ENCODE results near the gene PTN. TPM values are rescaled to one million over a fixed set of nuclear protein-coding genes. Genes with fewer than 3 reads are reported as not detected.

Gene PTN
- polyA plus RNA-seq, 1 experiment = 168 TPM

- TF ChIP-seq CTCF (IDR thresholded peaks at IDR 0.05; ENCODE audit: low read depth, low read length) = no peak
- Histone ChIP-seq H3K27ac (ENCODE audit: low read depth, low read length) (no peak overlapping the region), H3K9me3 (ENCODE audit: control insufficient read depth, insufficient read depth, low read length) (no peaks in the 10 kb centered on the region), H3K4me3 (ENCODE audit: low read depth, low read length) (no peak overlapping the region), H3K27me3 (ENCODE audit: control insufficient read depth, insufficient read depth, low read length) (no peaks in the 10 kb centered on the region)
- no peak for DNase-seq (ENCODE audit: low read depth, low spot score)
- POLR2A ChIA-PET = no interaction called here
- CTCF ChIA-PET = interaction anchor here (1.0 to 1.5 kb wide), 2 partner anchors 14 to 290 kb away, joined by 4 read pairs; no protein-coding TSS in a partner anchor
Measured at GRCh38 chr7:137302081-137302480, 41.5 kb downstream of the PTN start.

DNA sequence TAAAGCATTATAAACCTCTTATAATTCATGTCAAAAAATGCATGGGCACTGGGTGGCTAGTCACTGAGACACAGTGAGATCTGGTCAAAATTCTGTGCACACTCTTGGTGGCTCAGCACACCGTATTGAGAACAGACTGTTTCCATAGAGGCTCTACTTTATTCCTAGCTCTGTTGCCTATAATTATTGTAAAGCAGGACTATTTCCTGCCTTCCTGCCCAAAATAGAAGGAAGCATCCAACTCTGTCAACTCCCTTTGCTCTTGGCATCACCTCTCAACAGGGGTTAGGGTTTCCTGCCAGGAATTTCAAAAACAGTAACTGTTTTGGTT lies 45.1 kb downstream of the PTN start:
- no peak overlapping the region for H3K4me3 ChIP-seq (ENCODE audit: low read depth, low read length)
- no peaks in the 10 kb centered on the region for H3K9me3 ChIP-seq (ENCODE audit: control insufficient read depth, insufficient read depth, low read length)
- H3K27ac ChIP-seq (ENCODE audit: low read depth, low read length) = no peak overlapping the region
- no peak for DNase-seq (ENCODE audit: low read depth, low spot score)
- no peaks in the 10 kb centered on the region for H3K27me3 ChIP-seq (ENCODE audit: control insufficient read depth, insufficient read depth, low read length)
- ChIA-PET POLR2A (no interaction called here), CTCF (interaction anchor here (3.1 kb wide), 1 partner anchor 11 kb away, joined by 10 read pairs; no protein-coding TSS in a partner anchor)
- no peak for TF ChIP-seq CTCF (IDR thresholded peaks at IDR 0.05; ENCODE audit: low read depth, low read length)

GRCh38 chr7:137297551-137298463 lies 45.7 kb downstream of the PTN start:
- POLR2A ChIA-PET = no interaction called here

GRCh38 chr7:137296576-137296975 lies 47.0 kb downstream of the PTN start:
- ChIA-PET CTCF (interaction anchor here (1.9 to 3.1 kb wide), 2 partner anchors 8 to 9 kb away, joined by 4 to 10 read pairs; no protein-coding TSS in a partner anchor), POLR2A (no interaction called here)
- no peak for TF ChIP-seq CTCF (IDR thresholded peaks at IDR 0.05; ENCODE audit: low read depth, low read length)
- Histone ChIP-seq H3K4me3 (ENCODE audit: low read depth, low read length) (no peak overlapping the region), H3K27me3 (ENCODE audit: control insufficient read depth, insufficient read depth, low read length) (no peaks in the 10 kb centered on the region), H3K27ac (ENCODE audit: low read depth, low read length) (no peak overlapping the region), H3K9me3 (ENCODE audit: control insufficient read depth, insufficient read depth, low read length) (no peaks in the 10 kb centered on the region)
- no peak for DNase-seq (ENCODE audit: low read depth, low spot score)

More at GRCh38 chr7:137297551-137298463, 45.7 kb downstream of the PTN start:
- no peak for DNase-seq (ENCODE audit: low read depth, low spot score)
- no peak for TF ChIP-seq CTCF (IDR thresholded peaks at IDR 0.05; ENCODE audit: low read depth, low read length)
- no peak overlapping the region for H3K4me3 ChIP-seq (ENCODE audit: low read depth, low read length)
- H3K9me3 ChIP-seq (ENCODE audit: control insufficient read depth, insufficient read depth, low read length) = no peaks in the 10 kb centered on the region
- H3K27me3 ChIP-seq (ENCODE audit: control insufficient read depth, insufficient read depth, low read length) = no peaks in the 10 kb centered on the region
- no peak overlapping the region for H3K27ac ChIP-seq (ENCODE audit: low read depth, low read length)
- CTCF ChIA-PET = interaction anchor here (1.9 to 3.1 kb wide), 2 partner anchors 7 to 10 kb away, joined by 4 to 10 read pairs; no protein-coding TSS in a partner anchor

- H3K4me3 ChIP-seq (ENCODE audit: low read depth, low read length) = no peak overlapping the region
- ChIA-PET POLR2A (no interaction called here), CTCF (interaction anchor here (0.5 to 3.1 kb wide), 3 partner anchors 8 to 126 kb away, joined by 3 to 10 read pairs (median 4); no protein-coding TSS in a partner anchor)
- H3K27ac ChIP-seq (ENCODE audit: low read depth, low read length) = no peak overlapping the region
- TF ChIP-seq CTCF (IDR thresholded peaks at IDR 0.05; ENCODE audit: low read depth, low read length) = no peak
- no peak for DNase-seq (ENCODE audit: low read depth, low spot score)
- no peaks in the 10 kb centered on the region for H3K27me3 ChIP-seq (ENCODE audit: control insufficient read depth, insufficient read depth, low read length)
- no peaks in the 10 kb centered on the region for H3K9me3 ChIP-seq (ENCODE audit: control insufficient read depth, insufficient read depth, low read length)
Measured at GRCh38 chr7:137295739-137296324, 47.7 kb downstream of the PTN start.

All from AG04450 (cell line).